GM18873 (cell line): ENCODE results near the gene DNAJC3.
"Not testable (repeated sequence)": the region's sequence is repeated elsewhere in the genome, so short reads cannot be mapped to it uniquely, and the experiment has no call there.

Experiments
- ATAC-seq: cut with Tn5 transposase; IDR thresholded peaks from one replicate; pipeline ENCODE4 v1.9.1; 2021; ENCODE audit warnings: mild to moderate bottlenecking, moderate library complexity, moderate number of reproducible peaks; ENCODE audit not compliant: unreplicated experiment, low FRiP score

Gene DNAJC3

DNA sequence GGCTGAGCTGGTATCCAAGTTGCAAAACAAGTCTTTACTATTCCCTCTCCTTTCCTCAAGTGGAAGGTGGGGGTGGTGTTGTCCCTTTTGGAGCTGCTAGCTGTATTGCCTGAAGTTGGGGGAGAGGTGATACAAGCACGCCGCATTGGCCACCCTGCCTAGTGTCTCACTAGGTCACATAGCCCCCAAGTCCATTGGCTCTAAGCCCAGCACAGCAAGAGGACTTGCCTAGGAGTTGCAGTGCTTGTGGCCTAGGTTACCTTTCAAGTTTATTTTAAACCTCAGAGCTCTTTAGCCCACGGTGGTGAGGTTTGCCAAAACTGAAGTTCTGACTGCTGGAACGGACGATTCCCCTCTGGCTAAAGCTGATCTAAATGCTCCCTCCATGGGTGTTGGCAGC lies 5.3 kb upstream of the DNAJC3 start:
- no peak for ATAC-seq

- ATAC-seq: peak; percentile 7
Observed at GRCh38 chr13:95676105-95676761, 706 bp upstream of the DNAJC3 start.

GRCh38 chr13:95677564-95678266 lies 776 bp downstream of the DNAJC3 start:
- peak; percentile 3 for ATAC-seq

DNA sequence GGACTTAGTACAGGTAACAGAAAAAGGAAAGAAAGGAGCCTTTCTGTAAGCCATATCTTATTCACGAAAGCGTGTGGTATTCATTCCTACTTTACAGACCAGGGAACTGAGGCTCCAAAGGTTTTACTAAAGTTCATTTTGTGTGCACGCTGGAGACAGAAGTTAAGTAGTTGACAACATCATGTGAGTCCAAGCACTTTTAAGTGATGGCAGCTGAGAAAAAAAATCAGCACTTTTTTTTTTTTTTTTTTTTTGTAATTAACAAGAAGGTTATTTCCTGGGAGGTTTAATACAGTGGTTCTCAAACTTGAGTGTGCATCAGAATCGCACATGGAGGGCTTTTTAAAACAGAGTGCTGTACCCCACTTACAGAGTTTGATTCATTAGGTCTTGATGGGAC lies 2.0 kb downstream of the DNAJC3 start:
- ATAC-seq: no peak

DNA sequence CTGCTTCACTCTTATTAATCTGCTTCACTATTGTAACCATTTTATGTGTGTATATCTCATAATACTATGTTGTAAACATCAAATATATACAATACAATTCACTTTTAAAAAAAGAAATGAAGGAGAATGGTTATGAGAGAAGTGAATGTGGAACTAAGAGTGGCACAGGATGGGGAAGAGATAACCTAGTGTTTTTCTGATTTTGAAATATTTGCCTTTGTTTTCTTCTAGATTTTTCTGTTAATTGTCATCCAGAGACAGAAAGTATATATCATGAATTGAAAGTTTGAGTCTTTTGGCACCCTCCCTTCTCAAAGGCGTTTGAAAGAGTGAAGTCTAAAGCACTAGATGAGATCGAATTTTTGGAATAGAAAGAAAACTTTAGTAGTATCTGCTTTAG lies 2.8 kb downstream of the DNAJC3 start:
- no peak for ATAC-seq

DNA sequence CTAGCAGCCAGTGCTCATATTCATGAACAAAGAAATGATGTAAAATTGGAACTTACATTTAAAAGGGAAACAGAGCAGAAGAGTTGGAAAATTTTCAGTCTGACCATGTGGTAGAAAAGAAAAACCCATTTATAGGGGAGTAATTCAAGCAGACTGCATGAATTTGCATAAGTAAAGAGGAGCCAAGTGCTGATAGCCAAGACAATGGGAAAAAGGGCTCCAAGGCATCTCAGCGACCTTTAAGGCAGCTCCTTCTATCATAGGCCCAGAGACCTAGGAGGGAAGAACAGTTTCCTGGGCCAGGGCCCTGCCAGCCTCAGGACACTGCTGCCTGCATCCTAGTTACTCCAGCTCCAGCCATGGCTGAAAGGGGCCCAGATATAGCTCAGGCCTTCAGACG lies 7.5 kb downstream of the DNAJC3 start:
- ATAC-seq: no peak

DNA sequence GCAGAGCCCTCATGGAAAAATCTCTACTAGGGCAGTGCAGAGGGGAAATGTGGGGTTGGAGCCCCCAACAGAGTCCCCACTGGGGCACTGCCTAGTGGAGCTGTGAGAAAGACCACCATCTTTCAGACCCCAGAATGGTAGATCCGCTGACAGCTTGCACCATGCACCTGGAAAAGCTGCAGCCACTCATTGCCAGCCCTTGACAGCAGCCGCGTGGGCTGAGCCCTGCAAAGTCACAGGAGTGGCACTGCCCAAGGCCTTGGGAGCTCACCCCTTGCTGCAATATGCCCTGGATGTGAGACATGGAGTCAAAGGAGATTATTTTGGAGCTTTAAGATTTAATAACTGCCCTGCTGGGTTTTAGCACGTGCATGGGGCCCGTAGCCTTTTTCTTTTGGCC lies 8.0 kb downstream of the DNAJC3 start:
- ATAC-seq: not testable (repeated sequence)

DNA sequence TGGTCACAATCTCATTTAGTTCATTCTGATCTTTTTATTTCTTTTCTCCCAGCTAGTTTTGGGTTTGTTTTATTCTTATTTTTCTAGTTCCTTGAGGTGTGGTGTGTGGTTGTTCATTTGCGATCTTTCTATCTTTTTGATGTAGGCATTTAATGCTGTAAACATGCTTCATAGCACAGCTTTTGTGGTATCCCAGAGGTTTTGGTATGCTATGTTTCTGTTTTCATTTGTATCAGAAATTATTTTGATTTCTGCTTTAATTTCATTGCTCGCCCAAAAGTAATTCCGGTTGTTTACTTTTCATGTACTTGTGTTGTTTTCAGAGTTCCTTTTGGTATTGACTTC lies 12.6 kb downstream of the DNAJC3 start:
- no peak for ATAC-seq

DNA sequence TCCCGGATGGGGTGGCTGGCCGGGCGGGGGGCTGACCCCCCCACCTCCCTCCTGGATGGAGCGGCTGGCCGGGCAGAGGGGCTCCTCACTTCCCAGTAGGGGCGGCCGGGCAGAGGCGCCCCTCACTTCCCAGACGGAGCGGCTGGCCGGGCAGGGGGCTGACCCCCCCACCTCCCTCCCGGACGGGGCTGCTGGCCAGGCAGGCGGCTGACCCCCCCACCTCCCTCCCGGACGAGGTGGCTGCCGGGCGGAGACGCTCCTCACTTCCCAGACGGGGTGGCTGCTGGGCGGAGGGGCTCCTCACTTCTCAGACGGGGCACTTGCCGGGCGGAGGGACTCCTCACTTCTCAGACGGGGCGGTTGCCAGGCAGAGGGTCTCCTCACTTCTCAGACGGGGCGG lies 14.0 kb downstream of the DNAJC3 start:
- ATAC-seq: not testable (repeated sequence)

GRCh38 chr13:95697052-95697680 lies 20.2 kb downstream of the DNAJC3 start:
- ATAC-seq: no peak

GRCh38 chr13:95698047-95698749 lies 21.3 kb downstream of the DNAJC3 start:
- no peak for ATAC-seq

DNA sequence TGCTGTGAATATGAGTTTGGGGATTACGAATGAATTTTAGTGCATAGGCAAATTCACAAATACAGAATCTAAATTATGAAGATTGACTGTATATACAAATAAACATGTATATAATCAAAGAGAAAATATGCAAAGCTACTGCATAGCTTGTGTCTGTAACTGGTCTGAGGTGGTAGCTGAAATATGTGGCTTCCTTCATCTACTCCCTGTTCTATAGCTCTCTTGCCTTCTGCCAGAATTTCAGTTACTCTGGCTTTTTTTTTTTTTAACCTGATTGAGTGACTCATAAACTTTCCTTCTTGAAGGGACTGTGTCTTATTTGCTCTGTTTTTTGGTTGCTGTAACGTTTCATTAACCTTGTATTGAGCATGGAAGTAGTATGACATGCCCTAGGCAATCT lies 26.6 kb downstream of the DNAJC3 start:
- no peak for ATAC-seq

DNA sequence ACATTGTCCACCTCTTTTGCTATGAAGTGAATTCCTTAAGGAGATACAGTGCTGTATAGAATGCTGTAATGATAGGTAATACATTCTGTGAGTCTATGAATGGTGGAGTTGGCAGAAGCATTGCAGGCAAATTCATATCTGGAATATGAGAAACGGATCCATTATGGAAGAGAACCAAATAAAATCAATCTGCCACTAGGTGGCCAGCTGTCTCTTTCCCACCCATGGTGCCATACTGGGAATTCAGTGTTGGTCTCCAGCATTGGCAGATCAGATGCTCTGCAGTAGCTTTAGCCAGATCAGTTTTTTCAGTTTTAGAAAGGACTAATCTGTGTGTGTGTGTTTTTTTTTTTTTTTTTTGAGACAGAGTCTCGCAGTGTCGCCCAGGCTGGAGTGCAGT lies 27.6 kb downstream of the DNAJC3 start:
- no peak for ATAC-seq

DNA sequence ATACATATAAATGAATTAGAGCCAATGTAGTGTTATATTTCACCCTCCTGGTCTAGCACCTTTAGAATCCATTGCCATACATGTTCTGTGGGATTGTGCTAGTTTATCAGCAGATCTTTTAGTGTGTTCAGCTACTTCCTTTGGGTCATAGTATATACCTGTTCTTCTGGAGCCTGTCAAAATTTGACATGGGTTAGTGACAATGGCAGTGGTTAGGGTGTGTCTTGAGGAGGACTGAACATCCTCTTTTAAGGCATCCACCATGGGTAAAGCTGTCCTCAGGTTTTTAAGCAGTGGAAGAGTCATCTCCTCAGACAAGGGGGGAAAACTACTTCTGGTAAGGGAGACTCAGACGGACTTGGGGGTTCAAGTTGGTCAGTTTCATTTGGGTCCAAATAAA lies 29.4 kb downstream of the DNAJC3 start:
- no peak for ATAC-seq

- ATAC-seq: no peak
Observed at GRCh38 chr13:95707035-95707434, 30.1 kb downstream of the DNAJC3 start.

GRCh38 chr13:95707442-95708390 lies 30.8 kb downstream of the DNAJC3 start:
- ATAC-seq: no peak

GRCh38 chr13:95708391-95708774 lies 31.4 kb downstream of the DNAJC3 start:
- ATAC-seq: no peak

GRCh38 chr13:95708811-95709500 lies 32.0 kb downstream of the DNAJC3 start:
- no peak for ATAC-seq

- no peak for ATAC-seq
Observed at GRCh38 chr13:95710313-95710712, 33.4 kb downstream of the DNAJC3 start.

- ATAC-seq: not testable (repeated sequence)
Observed at GRCh38 chr13:95712846-95713245, 35.9 kb downstream of the DNAJC3 start.
